ENCODE data around the gene ABHD2. TPM values are rescaled to one million over a fixed set of nuclear protein-coding genes. Genes with fewer than 3 reads are reported as not detected.

ABHD2 gene
- total RNA-seq, 2 experiments from 2014 or later, result 16.1 to 22.8 TPM

- no TSS peak for BruUV-seq (replicated peaks)
- no peak; the same call in 1 of the 2 replicates for TF ChIP-seq CTCF (conservative IDR thresholded peaks at IDR 0.05; ENCODE audit: low read length)
- no peak for TF ChIP-seq EZH2phosphoT487 (IDR thresholded peaks at IDR 0.05; ENCODE audit: borderline replicate concordance, low read depth, low read length)
- H3K9me3 ChIP-seq (ENCODE audit: low read length), result no peaks in the 10 kb centered on the region
- H4K20me1 ChIP-seq (ENCODE audit: insufficient read depth, low read length), result no peaks in the 10 kb centered on the region
- DNase-seq (ENCODE audit: low spot score), result no peak
- H3K9me2 ChIP-seq (ENCODE audit: insufficient read depth, low read length), result no peaks in the 10 kb centered on the region
- no peaks in the 10 kb centered on the region for H3K4me1 ChIP-seq (ENCODE audit: insufficient read depth, low read length, poor library complexity, severe bottlenecking)
- CTCF ChIA-PET (ENCODE audit: unreplicated experiment), result no interaction called here
- no peak overlapping the region for H2AFZ ChIP-seq (ENCODE audit: low read length)
- H3K79me2 ChIP-seq (ENCODE audit: insufficient read depth, low read depth, low read length), result no peaks in the 10 kb centered on the region
- POLR2A ChIA-PET, result interaction anchor here (1.7 kb wide), 1 partner anchor 11 kb away, joined by 4 read pairs; no protein-coding TSS in a partner anchor
- H3K27ac ChIP-seq (ENCODE audit: low read depth, low read length, poor library complexity, severe bottlenecking), result no peak overlapping the region
- H3K36me3 ChIP-seq (ENCODE audit: insufficient read depth, low read length), result no peaks in the 10 kb centered on the region
- intact Hi-C loops (cut with micrococcal nuclease; ENCODE audit: unreplicated experiment), result no loop called here
- H3K4me2 ChIP-seq (ENCODE audit: low read length), result no peak overlapping the region
- H3K4me3 ChIP-seq (ENCODE audit: low read depth, low read length, poor library complexity, severe bottlenecking), result no peak overlapping the region
Observed at GRCh38 chr15:89103481-89104171, 15.4 kb downstream of the ABHD2 start.

GRCh38 chr15:89104172-89104564 is 15.9 kb downstream of the ABHD2 start:
- no peaks in the 10 kb centered on the region for H3K79me2 ChIP-seq (ENCODE audit: insufficient read depth, low read depth, low read length)
- no peaks in the 10 kb centered on the region for H3K4me1 ChIP-seq (ENCODE audit: insufficient read depth, low read length, poor library complexity, severe bottlenecking)
- H4K20me1 ChIP-seq (ENCODE audit: insufficient read depth, low read length), result no peaks in the 10 kb centered on the region
- no peak overlapping the region for H2AFZ ChIP-seq (ENCODE audit: low read length)
- H3K9me2 ChIP-seq (ENCODE audit: insufficient read depth, low read length), result no peaks in the 10 kb centered on the region
- no peak for TF ChIP-seq CTCF (conservative IDR thresholded peaks at IDR 0.05; ENCODE audit: low read length)
- TF ChIP-seq EZH2phosphoT487 (IDR thresholded peaks at IDR 0.05; ENCODE audit: borderline replicate concordance, low read depth, low read length), result no peak
- H3K9me3 ChIP-seq (ENCODE audit: low read length), result no peaks in the 10 kb centered on the region
- H3K4me3 ChIP-seq (ENCODE audit: low read depth, low read length, poor library complexity, severe bottlenecking), result no peak overlapping the region
- intact Hi-C loops (cut with micrococcal nuclease; ENCODE audit: unreplicated experiment), result no loop called here
- no peak overlapping the region for H3K27ac ChIP-seq (ENCODE audit: low read depth, low read length, poor library complexity, severe bottlenecking)
- no TSS peak for BruUV-seq (replicated peaks)
- no peak overlapping the region for H3K4me2 ChIP-seq (ENCODE audit: low read length)
- CTCF ChIA-PET (ENCODE audit: unreplicated experiment), result no interaction called here
- DNase-seq (ENCODE audit: low spot score), result no peak
- no peaks in the 10 kb centered on the region for H3K36me3 ChIP-seq (ENCODE audit: insufficient read depth, low read length)
- POLR2A ChIA-PET, result interaction anchor here (0.5 to 1.7 kb wide), 2 partner anchors 11 to 141 kb away, joined by 4 read pairs; no protein-coding TSS in a partner anchor

GRCh38 chr15:89105147-89105546 is 16.9 kb downstream of the ABHD2 start:
- Histone ChIP-seq H3K36me3 (ENCODE audit: insufficient read depth, low read length) (no peaks in the 10 kb centered on the region), H3K9me3 (ENCODE audit: low read length) (no peaks in the 10 kb centered on the region), H3K4me3 (ENCODE audit: low read depth, low read length, poor library complexity, severe bottlenecking) (no peak overlapping the region), H3K9me2 (ENCODE audit: insufficient read depth, low read length) (no peaks in the 10 kb centered on the region), H2AFZ (ENCODE audit: low read length) (no peak overlapping the region), H3K4me2 (ENCODE audit: low read length) (no peak overlapping the region), H3K27ac (ENCODE audit: low read depth, low read length, poor library complexity, severe bottlenecking) (no peak overlapping the region), H3K4me1 (ENCODE audit: insufficient read depth, low read length, poor library complexity, severe bottlenecking) (no peaks in the 10 kb centered on the region), H4K20me1 (ENCODE audit: insufficient read depth, low read length) (no peaks in the 10 kb centered on the region), H3K79me2 (ENCODE audit: insufficient read depth, low read depth, low read length) (no peaks in the 10 kb centered on the region)
- TF ChIP-seq CTCF (conservative IDR thresholded peaks at IDR 0.05; ENCODE audit: low read length) (no peak), EZH2phosphoT487 (IDR thresholded peaks at IDR 0.05; ENCODE audit: borderline replicate concordance, low read depth, low read length) (no peak)
- intact Hi-C loops (cut with micrococcal nuclease; ENCODE audit: unreplicated experiment), result no loop called here
- DNase-seq (ENCODE audit: low spot score), result no peak
- CTCF ChIA-PET (ENCODE audit: unreplicated experiment), result no interaction called here
- POLR2A ChIA-PET, result interaction anchor here (0.6 kb wide), 1 partner anchor 276 kb away, joined by 3 read pairs; no protein-coding TSS in a partner anchor
- no TSS peak for BruUV-seq (replicated peaks)

All from OCI-LY7 (cell line).